Spleen (tissue), 7 donors: ENCODE measurements around the gene RENBP.
A peak's percentile ranks its signal among the peaks of the same experiment; 100 is the strongest.

ENCODE experiments used
- POLR2A ChIP-seq, 3 donors: fragments of 450-650 bp; IDR thresholded peaks; one replicate each; pipeline ENCODE4 v1.5.1; 2017; ENCODE audit warnings: antibody characterized with exemption in 3 of 3, mild to moderate bottlenecking in 1 of 3
- POLR2AphosphoS5 ChIP-seq, 3 donors: sonication (generic); formaldehyde crosslinking; IDR thresholded peaks; one replicate each; pipeline ENCODE4 v1.5.1; 2017; ENCODE audit warnings: antibody characterized with exemption in 3 of 3
- TF ChIP-seq, protein P1 (sequence below), 11 experiments: fragments of 200-600 bp in 7 of 11; fragments of 450-650 bp in 4 of 11; sonication (generic) in 4 of 11; IDR thresholded peaks in 8 of 11; conservative IDR thresholded peaks in 3 of 11; 1 replicate in 7 of 11; 2 replicates in 4 of 11; pipeline versions ENCODE4 v1.4.0 to v1.8.0; 2016 to 2021; ENCODE audit warnings: antibody characterized with exemption in 11 of 11, inconsistent platforms in 4 of 11, mild to moderate bottlenecking in 1 of 11
- donor health status: DM: no; HTN: no; CAD: no; lungs with moderate emphysema.
- donor health status: DM: no; HTN: no; CAD: no.
- donor health status: DM: no; HTN: no; CAD: no.

- TF ChIP-seq POLR2A (IDR thresholded peaks at IDR 0.05) = no peak
- TF ChIP-seq, protein P1, sequence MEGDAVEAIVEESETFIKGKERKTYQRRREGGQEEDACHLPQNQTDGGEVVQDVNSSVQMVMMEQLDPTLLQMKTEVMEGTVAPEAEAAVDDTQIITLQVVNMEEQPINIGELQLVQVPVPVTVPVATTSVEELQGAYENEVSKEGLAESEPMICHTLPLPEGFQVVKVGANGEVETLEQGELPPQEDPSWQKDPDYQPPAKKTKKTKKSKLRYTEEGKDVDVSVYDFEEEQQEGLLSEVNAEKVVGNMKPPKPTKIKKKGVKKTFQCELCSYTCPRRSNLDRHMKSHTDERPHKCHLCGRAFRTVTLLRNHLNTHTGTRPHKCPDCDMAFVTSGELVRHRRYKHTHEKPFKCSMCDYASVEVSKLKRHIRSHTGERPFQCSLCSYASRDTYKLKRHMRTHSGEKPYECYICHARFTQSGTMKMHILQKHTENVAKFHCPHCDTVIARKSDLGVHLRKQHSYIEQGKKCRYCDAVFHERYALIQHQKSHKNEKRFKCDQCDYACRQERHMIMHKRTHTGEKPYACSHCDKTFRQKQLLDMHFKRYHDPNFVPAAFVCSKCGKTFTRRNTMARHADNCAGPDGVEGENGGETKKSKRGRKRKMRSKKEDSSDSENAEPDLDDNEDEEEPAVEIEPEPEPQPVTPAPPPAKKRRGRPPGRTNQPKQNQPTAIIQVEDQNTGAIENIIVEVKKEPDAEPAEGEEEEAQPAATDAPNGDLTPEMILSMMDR (IDR thresholded peaks at IDR 0.05 in 8 of 11, conservative IDR thresholded peaks at IDR 0.05 in 3 of 11) = no peak
- peak; percentile 6 to 47 (median 40) for TF ChIP-seq POLR2AphosphoS5 (IDR thresholded peaks at IDR 0.05)
These were observed 9.1 kb downstream of the RENBP start for GRCh38 chrX:153935326-153935851.
